Measurements from ENCODE around the gene PRUNE2. TPM values are rescaled to one million over a fixed set of nuclear protein-coding genes. Genes with fewer than 3 reads are reported as not detected.

PRUNE2 gene
- polyA plus RNA-seq, 1 of the 3 experiments (the other 2 are of a cell fraction), result 13.0 TPM

DNA sequence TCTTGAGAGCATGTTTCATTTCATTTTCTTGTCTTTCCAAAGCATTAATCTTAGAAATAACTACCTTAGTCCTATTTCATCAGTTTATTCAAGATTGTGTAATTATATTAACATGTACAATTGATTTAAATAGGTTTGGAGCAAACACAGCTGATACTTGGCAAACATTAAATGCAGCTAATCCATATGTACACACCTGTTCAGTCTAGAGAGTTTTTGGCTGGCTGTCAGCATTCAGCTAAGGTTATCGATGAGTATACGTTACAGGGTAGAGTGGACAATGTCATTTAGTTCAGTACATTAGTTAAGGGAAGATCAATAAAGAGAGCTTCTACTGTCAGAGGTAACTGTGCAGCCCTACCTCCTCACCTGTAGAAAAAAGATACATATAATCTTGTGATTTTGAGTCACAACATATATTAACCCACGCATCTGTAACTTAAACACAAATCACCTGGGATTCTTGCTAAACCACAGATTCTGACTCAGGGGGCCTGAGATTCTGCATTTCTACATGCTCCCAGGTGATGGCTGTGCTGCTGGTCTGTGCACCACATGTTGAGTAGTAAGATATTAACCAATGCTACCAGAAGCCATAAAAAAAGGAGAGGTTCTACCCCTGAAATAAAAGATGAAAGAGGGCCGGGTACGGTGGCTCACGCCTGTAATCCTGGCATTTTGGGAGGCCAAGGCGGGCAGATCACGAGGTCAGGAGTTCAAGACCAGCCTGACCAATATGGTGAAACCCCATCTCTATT lies 175.8 kb downstream of the PRUNE2 start:
- 20% methylated on average over 8 of the region's 8 CpGs for WGBS (ENCODE audit: low lambda C conversion rate)
- H3K9ac ChIP-seq, result no peak overlapping the region
- TF ChIP-seq EZH2phosphoT487 (IDR thresholded peaks at IDR 0.05; ENCODE audit: borderline replicate concordance, low read depth) (no peak), FOSL2 (IDR thresholded peaks at IDR 0.05; ENCODE audit: borderline replicate concordance, low read depth) (no peak), RAD21 (IDR thresholded peaks at IDR 0.05; ENCODE audit: low read length) (no peak), RCOR1 (IDR thresholded peaks at IDR 0.05; ENCODE audit: low read length) (no peak), SIN3A (IDR thresholded peaks at IDR 0.05; ENCODE audit: borderline replicate concordance, low read depth, low read length) (no peak), RXRA (IDR thresholded peaks at IDR 0.05; ENCODE audit: borderline replicate concordance, low read depth) (no peak), MXI1 (IDR thresholded peaks at IDR 0.05; ENCODE audit: low read depth, low read length) (no peak), FOXJ3 (CRISPR knock-in tag; IDR thresholded peaks at IDR 0.05) (no peak), RFX5 (IDR thresholded peaks at IDR 0.05; ENCODE audit: low read length) (no peak), SMC3 (IDR thresholded peaks at IDR 0.05; ENCODE audit: low read depth, low read length) (no peak), NFIC (IDR thresholded peaks at IDR 0.05; ENCODE audit: borderline replicate concordance) (no peak), POLR2AphosphoS5 (IDR thresholded peaks at IDR 0.05; ENCODE audit: low read depth, low read length) (no peak), FOXM1 (IDR thresholded peaks at IDR 0.05; ENCODE audit: low read depth) (no peak)
- TF ChIP-seq, protein P1, sequence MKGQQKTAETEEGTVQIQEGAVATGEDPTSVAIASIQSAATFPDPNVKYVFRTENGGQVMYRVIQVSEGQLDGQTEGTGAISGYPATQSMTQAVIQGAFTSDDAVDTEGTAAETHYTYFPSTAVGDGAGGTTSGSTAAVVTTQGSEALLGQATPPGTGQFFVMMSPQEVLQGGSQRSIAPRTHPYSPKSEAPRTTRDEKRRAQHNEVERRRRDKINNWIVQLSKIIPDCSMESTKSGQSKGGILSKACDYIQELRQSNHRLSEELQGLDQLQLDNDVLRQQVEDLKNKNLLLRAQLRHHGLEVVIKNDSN (IDR thresholded peaks at IDR 0.05; ENCODE audit: borderline replicate concordance, low read depth), result no peak
- TF ChIP-seq, protein P2, sequence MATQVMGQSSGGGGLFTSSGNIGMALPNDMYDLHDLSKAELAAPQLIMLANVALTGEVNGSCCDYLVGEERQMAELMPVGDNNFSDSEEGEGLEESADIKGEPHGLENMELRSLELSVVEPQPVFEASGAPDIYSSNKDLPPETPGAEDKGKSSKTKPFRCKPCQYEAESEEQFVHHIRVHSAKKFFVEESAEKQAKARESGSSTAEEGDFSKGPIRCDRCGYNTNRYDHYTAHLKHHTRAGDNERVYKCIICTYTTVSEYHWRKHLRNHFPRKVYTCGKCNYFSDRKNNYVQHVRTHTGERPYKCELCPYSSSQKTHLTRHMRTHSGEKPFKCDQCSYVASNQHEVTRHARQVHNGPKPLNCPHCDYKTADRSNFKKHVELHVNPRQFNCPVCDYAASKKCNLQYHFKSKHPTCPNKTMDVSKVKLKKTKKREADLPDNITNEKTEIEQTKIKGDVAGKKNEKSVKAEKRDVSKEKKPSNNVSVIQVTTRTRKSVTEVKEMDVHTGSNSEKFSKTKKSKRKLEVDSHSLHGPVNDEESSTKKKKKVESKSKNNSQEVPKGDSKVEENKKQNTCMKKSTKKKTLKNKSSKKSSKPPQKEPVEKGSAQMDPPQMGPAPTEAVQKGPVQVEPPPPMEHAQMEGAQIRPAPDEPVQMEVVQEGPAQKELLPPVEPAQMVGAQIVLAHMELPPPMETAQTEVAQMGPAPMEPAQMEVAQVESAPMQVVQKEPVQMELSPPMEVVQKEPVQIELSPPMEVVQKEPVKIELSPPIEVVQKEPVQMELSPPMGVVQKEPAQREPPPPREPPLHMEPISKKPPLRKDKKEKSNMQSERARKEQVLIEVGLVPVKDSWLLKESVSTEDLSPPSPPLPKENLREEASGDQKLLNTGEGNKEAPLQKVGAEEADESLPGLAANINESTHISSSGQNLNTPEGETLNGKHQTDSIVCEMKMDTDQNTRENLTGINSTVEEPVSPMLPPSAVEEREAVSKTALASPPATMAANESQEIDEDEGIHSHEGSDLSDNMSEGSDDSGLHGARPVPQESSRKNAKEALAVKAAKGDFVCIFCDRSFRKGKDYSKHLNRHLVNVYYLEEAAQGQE (IDR thresholded peaks at IDR 0.05; ENCODE audit: low read depth, low read length), result no peak
- H3K4me1 ChIP-seq (ENCODE audit: control insufficient read depth in 1 of 2, insufficient read depth in 2 of 2, low read depth in 1 of 2, low read length in 1 of 2), result no peaks in the 10 kb centered on the region
- H3K27me3 ChIP-seq (ENCODE audit: insufficient read depth), result peaks cover 49% of the 10 kb centered on the region; the same call in 1 of the 2 replicates
- H4K20me1 ChIP-seq (ENCODE audit: insufficient read depth), result no peaks in the 10 kb centered on the region
- H3K9me2 ChIP-seq, result no peaks in the 10 kb centered on the region
- no peak overlapping the region for H2AFZ ChIP-seq (ENCODE audit: low read depth)
- ChIA-PET CTCF (interaction anchor here (2.4 kb wide), 1 partner anchor 26 kb away, joined by 5 read pairs; no protein-coding TSS in a partner anchor), POLR2A (no interaction called here)
- no peaks in the 10 kb centered on the region for H3K79me2 ChIP-seq (ENCODE audit: insufficient read depth)
- no peak overlapping the region for H3K4me2 ChIP-seq
- no peaks in the 10 kb centered on the region for H3F3A ChIP-seq (replicated peaks; ENCODE audit: insufficient read depth)
- no peak overlapping the region for H3K27ac ChIP-seq (ENCODE audit: low read depth in 2 of 2, low read length in 1 of 2)
- no peak overlapping the region for H3K4me3 ChIP-seq (ENCODE audit: low read depth in 2 of 2, low read length in 1 of 2)
- no peaks in the 10 kb centered on the region for H3K9me3 ChIP-seq
- no peak for DNase-seq
- H3K36me3 ChIP-seq (replicated peaks in 1 of 2; ENCODE audit: control insufficient read depth in 1 of 2, insufficient read depth in 2 of 2, low read length in 1 of 2), result no peaks in the 10 kb centered on the region
